Mesendoderm (in vitro differentiated cells): Measurements from ENCODE around the gene DKKL1.

ENCODE experiments used
- DNase-seq: peaks from one replicate; pipeline ENCODE4 v3.0.0; 2013
- H2AK5ac ChIP-seq: 2 replicates; pipeline ENCODE4 v1.6.1; 2013; ENCODE audit warnings: low read length, inconsistent platforms
- H2BK120ac ChIP-seq: 2 replicates; pipeline ENCODE4 v1.6.1; 2013; ENCODE audit warnings: low read depth, mild to moderate bottlenecking, low read length, moderate library complexity, mixed read lengths
- H2BK15ac ChIP-seq: replicated peaks from 2 replicates; pipeline ENCODE4 v1.6.1; 2013; ENCODE audit warnings: low read depth, mild to moderate bottlenecking, moderate library complexity
- H2BK5ac ChIP-seq: 2 replicates; pipeline ENCODE4 v1.6.1; 2013; ENCODE audit warnings: low read length, inconsistent platforms
- H3K18ac ChIP-seq: 2 replicates; pipeline ENCODE4 v1.6.1; 2013; ENCODE audit warnings: mild to moderate bottlenecking, low read length, mixed read lengths
- H3K23ac ChIP-seq: one replicate; pipeline ENCODE4 v1.6.1; 2013; ENCODE audit warnings: low read length
- H3K27ac ChIP-seq: 2 replicates; pipeline ENCODE4 v1.5.1; 2013; ENCODE audit warnings: low read depth, mild to moderate bottlenecking, inconsistent platforms, low read length, moderate library complexity
- H3K27me3 ChIP-seq: 2 replicates; pipeline ENCODE4 v1.6.1; 2013; ENCODE audit warnings: low read length, control low read depth, mild to moderate bottlenecking, inconsistent platforms; ENCODE audit not compliant: insufficient read depth, poor library complexity
- H3K36me3 ChIP-seq: 2 replicates; pipeline ENCODE4 v1.6.1; 2013; ENCODE audit warnings: low read length, inconsistent platforms; ENCODE audit not compliant: control insufficient read depth, insufficient read depth
- H3K4ac ChIP-seq: one replicate; pipeline ENCODE4 v1.6.1; 2013; ENCODE audit warnings: low read depth, mild to moderate bottlenecking, low read length, moderate library complexity
- H3K4me1 ChIP-seq: 2 replicates; pipeline ENCODE4 v1.6.1; 2013; ENCODE audit warnings: low read depth, low read length, inconsistent platforms; ENCODE audit not compliant: control insufficient read depth
- H3K4me2 ChIP-seq: 2 replicates; pipeline ENCODE4 v1.6.1; 2013; ENCODE audit warnings: low read length
- H3K4me3 ChIP-seq: 2 replicates; pipeline ENCODE4 v1.5.1; 2013; ENCODE audit warnings: mild to moderate bottlenecking, low read length
- H3K56ac ChIP-seq: one replicate; pipeline ENCODE4 v1.6.1; 2013; ENCODE audit warnings: low read length
- H3K79me1 ChIP-seq: 2 replicates; pipeline ENCODE4 v1.6.1; 2013; ENCODE audit warnings: low read length, inconsistent platforms
- H3K79me2 ChIP-seq: 2 replicates; pipeline ENCODE4 v1.6.1; 2013; ENCODE audit warnings: mild to moderate bottlenecking, low read length; ENCODE audit not compliant: control insufficient read depth, insufficient read depth
- H3K9ac ChIP-seq: 2 replicates; pipeline ENCODE4 v1.6.1; 2013; ENCODE audit warnings: low read length, inconsistent platforms
- H4K5ac ChIP-seq: one replicate; pipeline ENCODE4 v1.6.1; 2013; ENCODE audit warnings: low read length
- H4K8ac ChIP-seq: one replicate; pipeline ENCODE4 v1.6.1; 2013; ENCODE audit warnings: low read depth, mild to moderate bottlenecking, control low read depth, low read length, moderate library complexity
- WGBS: extraction: QIAGEN DNeasy Blood & Tissue Kit; methylation state at CpG from one replicate; pipeline ENCODE4 v1.1.7; 2013; ENCODE audit warnings: low lambda C conversion rate, missing lambda C conversion rate; ENCODE audit not compliant: insufficient coverage; ENCODE audit errors: extremely low coverage; 5-methylcytosine and 5-hydroxymethylcytosine counted together

DKKL1 gene

GRCh38 chr19:49422407-49423070 lies 58.9 kb downstream of the DKKL1 start:
- WGBS = no CpG with 5 or more reads among the region's 58 CpGs
- Histone ChIP-seq H3K27me3 (peaks cover 43% of the 10 kb centered on the region), H3K79me1 (no peaks in the 10 kb centered on the region), H2BK5ac (no peak overlapping the region), H3K4me3 (no peak overlapping the region), H2AK5ac (no peak overlapping the region), H3K36me3 (no peaks in the 10 kb centered on the region), H3K4me1 (no peaks in the 10 kb centered on the region), H2BK15ac (no peak overlapping the region), H3K27ac (no peak overlapping the region), H3K56ac (peak overlapping the region; percentile 49), H3K4ac (no peak overlapping the region), H2BK120ac (no peak overlapping the region), H3K9ac (no peak overlapping the region), H3K18ac (no peak overlapping the region), H3K4me2 (no peak overlapping the region), H3K23ac (peak overlapping the region; percentile 80), H4K5ac (no peak overlapping the region), H3K79me2 (no peaks in the 10 kb centered on the region), H4K8ac (no peak overlapping the region)
- DNase-seq = peak; percentile 63

DNA sequence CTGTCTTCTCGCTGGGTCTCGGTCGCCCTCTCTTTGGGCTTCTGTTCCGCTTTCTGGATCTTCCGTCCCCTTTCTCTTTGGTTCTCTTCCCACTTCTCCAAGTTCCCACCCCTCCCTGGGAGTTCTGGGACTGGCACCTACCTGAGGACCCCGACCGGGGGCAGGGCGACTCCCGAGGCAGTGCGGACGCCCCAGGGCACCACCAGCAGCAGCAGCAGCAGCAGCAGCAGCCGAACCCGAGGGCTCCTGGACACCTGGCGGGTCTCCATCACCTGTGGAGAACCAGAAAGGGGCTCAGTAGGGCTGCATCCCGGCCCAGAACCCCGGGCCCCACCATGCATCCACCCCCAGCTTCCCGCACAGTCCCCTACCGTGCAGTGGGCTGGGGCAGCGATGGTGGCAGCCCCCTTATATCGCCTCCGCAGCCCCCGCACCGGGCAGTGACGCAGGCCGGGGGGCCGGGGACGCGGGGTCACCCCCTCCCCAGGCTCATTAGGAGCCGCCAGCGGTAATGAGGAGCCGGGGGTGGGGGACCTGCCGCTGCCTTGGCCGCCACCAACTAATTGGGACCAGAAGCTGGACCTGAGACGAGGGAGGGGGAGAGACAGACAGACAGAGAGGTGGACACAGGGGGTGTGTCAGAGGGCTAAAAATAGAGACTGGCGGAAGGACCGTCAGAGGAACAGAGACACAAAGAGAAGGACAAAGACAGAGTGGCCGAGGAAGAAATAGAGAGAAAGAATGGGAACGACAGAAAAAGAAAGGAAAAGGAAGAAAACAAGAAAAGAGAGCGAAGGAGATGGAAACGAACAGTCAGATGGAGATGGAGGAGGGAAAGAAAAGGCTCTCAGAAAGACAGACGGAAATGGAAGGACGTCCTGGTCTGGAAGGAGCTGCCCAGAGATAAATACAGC lies 59.7 kb downstream of the DKKL1 start, which contains the start of gene PTH2:
Gene PTH2 (minus strand): TSS at position 371 of the 914 bp plus-strand sequence. CDS start 102 bp downstream, at position 269.
- H3K4ac ChIP-seq = no peak within 1 kb of the TSS
- no peak within 1 kb of the TSS for H3K9ac ChIP-seq
- H2BK5ac ChIP-seq = no peak within 1 kb of the TSS
- H3K27me3 ChIP-seq = peaks cover 43% of the 10 kb centered on the region
- no peak within 1 kb of the TSS for H3K18ac ChIP-seq
- no peak within 1 kb of the TSS for H4K5ac ChIP-seq
- H3K27ac ChIP-seq = no peak within 1 kb of the TSS
- peak within 1 kb of the TSS; percentile 80 for H3K23ac ChIP-seq
- DNase-seq = no peak
- no peak within 1 kb of the TSS for H3K4me2 ChIP-seq
- no peaks in the 10 kb centered on the region for H3K4me1 ChIP-seq
- no peak within 1 kb of the TSS for H3K4me3 ChIP-seq
- H2BK120ac ChIP-seq = no peak within 1 kb of the TSS
- H4K8ac ChIP-seq = no peak within 1 kb of the TSS
- no peaks in the 10 kb centered on the region for H3K79me1 ChIP-seq
- no peaks in the 10 kb centered on the region for H3K79me2 ChIP-seq
- no peaks in the 10 kb centered on the region for H3K36me3 ChIP-seq
- H2AK5ac ChIP-seq = no peak within 1 kb of the TSS
- H2BK15ac ChIP-seq = no peak within 1 kb of the TSS
- H3K56ac ChIP-seq = peak within 1 kb of the TSS; percentile 49
- no CpG with 5 or more reads among the region's 42 CpGs for WGBS

DNA sequence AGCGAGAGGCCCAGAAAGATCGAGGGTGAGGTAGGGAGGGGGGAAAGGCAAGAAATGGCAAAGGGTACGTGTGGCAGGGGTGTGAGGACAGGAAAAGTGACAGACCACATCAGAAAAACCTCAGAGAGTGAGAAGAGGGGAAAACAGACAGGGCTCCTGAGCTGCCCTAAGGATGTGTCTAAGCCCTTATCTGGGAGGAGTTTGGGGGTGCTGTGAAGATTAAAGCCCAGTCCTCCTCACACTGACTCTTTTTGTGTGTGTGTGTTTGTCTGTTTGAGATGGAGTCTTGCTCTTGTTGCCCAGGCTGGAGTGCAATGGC lies 60.3 kb downstream of the DKKL1 start:
- no peak overlapping the region for H3K4me3 ChIP-seq
- H3K27me3 ChIP-seq = peaks cover 43% of the 10 kb centered on the region
- H3K23ac ChIP-seq = peak overlapping the region; percentile 66
- H2BK120ac ChIP-seq = no peak overlapping the region
- H3K4ac ChIP-seq = no peak overlapping the region
- WGBS = no CpG with 5 or more reads among the region's 3 CpGs
- H3K4me1 ChIP-seq = no peaks in the 10 kb centered on the region
- H2AK5ac ChIP-seq = no peak overlapping the region
- H3K36me3 ChIP-seq = no peaks in the 10 kb centered on the region
- DNase-seq = no peak
- no peak overlapping the region for H3K4me2 ChIP-seq
- no peak overlapping the region for H2BK15ac ChIP-seq
- no peak overlapping the region for H3K9ac ChIP-seq
- H3K18ac ChIP-seq = no peak overlapping the region
- no peak overlapping the region for H2BK5ac ChIP-seq
- no peak overlapping the region for H3K56ac ChIP-seq
- H3K27ac ChIP-seq = no peak overlapping the region
- no peaks in the 10 kb centered on the region for H3K79me2 ChIP-seq
- no peaks in the 10 kb centered on the region for H3K79me1 ChIP-seq
- no peak overlapping the region for H4K5ac ChIP-seq
- H4K8ac ChIP-seq = no peak overlapping the region
